GM21619 (cell line): Measurements from ENCODE around the gene LAMTOR1.

ENCODE experiments used
- ATAC-seq: cut with Tn5 transposase; IDR thresholded peaks from one replicate; pipeline ENCODE4 v1.9.1; 2021; ENCODE audit not compliant: unreplicated experiment

LAMTOR1 gene

DNA sequence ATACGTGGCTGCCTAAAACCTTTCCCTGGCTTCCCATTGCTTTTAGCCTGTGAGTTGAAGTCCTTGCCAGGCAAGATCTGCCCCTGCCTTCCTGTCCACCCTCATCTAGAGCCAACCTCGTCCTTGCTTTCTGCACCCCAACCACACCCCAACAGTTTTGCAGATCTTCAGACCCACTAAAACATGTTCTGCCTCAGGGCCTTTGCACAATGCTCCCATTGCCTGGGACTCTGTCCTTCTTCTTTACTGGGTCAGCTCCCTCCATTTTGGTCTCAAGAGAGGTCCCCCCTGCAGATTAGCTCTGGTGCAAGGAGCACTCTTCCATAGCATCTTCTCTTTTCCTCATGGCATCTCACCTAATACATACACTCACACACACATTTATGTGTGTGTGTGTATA lies 17.8 kb upstream of the LAMTOR1 start:
- ATAC-seq: no peak

DNA sequence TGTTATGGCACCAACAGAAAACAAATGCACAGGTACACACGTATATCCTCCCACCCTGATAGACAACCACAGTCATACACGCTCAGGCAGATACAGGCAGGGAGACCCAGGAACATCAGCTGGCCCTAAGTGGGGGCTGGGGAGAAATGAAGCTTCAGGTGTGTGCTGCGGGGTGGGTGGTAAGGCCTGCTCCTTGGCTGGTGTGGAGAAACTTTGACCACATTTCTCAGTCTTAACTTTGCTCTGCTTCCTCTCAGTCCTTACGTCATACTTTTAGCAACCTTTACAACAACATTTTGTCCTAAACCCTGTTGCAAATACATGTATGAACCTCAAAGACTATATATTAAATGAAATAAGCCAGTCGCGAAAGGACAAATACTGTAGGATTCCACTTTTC lies 16.1 kb upstream of the LAMTOR1 start:
- ATAC-seq: no peak

DNA sequence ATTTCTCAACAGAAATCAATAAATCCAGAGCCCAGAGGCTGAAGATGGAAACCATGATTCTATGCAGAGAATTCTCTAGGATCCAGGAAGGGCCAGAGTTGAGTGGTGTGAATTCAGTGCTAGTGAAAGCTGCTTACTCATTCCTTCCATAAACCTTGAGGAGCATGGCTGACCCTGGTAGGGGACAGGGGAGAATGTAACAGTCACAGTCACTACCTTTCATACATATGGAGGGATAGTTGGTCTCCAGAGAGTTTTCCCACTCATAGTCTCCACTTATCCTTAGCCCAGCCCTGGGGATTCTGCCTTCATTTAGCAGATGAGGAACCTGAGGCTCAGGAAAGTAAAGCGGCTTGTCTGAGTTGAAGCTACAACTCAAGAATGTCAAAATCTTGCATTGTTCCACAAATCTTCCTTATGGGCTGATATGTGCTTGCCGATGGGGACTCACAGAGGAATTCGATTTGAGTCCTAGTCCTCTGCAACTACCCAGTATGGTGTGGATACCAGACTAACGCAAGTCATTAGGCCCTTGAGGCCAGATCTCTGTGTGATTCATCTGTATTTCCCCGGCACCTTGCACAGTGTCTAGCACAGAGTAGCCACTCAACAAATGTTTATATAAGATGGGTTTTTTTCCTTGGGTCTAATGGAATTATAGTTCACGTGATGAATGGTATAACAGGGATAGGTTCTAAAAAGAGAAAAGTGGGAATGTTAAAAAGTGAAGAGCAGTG lies 13.1 kb upstream of the LAMTOR1 start:
- ATAC-seq: no peak

DNA sequence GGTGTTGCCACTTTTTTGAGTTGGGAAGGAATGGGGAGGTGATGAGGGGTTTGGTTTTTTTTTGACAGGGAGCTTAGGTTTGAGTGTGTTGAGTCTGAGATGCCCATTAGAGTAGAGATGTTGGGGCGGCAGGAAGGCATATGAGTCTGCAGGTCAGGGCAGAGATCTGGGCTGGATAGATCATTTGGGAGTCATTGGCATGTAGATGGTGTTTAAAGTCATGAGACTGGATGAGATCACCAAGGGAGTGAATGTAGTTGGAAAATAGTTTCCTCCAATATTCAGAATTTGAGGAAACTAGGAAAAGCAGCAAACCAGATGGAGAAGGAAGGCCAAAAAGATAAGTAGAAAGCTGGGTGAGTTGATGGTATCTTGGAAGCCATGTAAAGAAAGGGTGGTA lies 11.5 kb upstream of the LAMTOR1 start:
- no peak for ATAC-seq

DNA sequence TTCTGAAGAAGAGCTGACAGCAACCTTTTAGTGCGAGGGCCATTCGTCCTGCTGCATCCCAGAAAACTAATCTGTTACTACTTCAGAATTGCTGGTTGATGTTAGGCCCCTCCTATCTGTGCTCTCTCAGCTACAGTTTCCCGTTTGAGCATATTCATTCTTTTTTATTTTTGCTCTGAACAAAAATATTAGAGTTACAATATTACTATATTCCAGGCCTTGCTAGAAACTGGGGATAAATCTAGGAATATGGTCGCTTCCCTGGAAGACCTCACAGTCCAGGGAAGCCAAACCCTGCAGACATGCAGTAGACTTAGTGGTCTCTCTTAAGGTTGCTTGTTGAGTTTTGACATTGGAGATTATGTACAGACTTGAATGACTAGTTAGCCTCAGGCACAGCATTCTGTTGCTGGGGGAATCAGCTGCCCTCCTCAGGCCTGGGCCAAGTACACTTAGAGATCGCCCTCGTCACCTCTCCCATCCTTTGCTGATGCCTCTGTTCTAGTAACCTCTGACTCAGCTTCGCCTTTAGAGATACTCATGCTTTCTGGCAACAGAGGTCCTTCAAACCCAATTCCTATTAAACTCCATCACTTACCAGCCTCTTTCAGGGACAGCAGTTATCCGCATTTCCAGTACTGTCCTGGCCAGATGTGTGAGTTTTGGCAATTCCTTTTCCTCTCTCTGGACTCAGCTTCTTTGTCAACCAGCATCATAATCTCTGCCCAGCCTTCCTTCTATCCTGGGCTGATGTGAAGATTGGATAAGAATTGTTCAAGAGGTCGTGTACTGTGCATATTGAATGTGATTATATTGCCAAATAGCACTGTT lies 10.1 kb upstream of the LAMTOR1 start:
- no peak for ATAC-seq

DNA sequence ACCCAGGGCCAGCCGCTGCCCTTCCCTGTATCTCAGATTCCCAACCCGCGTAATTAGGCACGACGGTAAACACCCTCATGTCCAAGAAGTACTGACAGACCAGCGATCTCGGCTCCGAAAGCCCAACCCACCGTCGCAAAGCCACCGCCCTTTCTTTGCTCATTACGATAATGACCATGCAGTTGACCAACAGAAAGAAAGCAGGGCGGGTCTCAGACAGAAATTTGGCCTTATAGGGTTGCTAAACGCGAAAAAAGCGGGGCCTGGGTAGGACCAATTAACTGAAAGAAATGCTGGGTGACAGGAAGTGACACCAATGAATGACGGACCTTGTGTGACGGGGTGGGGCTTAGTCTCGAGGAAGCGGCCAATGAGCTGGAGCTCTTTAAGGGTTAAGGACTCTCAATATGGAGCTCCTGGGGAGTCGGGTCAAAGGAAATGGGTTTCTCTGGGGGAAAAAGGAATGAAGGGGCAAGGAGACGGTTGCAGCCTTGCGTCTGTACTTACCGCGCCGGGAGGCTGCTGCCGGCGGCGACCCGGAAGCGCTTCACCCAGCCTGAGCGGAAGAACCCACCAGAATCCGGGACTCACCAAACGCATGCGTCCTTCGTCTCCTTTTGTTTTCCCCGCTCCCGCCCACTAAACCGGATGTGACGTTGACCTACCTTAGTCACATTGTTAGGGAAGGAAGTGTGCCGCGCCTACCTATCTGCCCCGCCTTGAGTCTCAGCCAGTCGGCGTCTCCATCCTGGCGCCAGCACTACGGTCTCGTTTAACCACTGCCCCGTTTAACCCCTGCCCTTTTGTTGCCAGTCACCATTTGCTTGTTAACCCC lies 9.3 kb upstream of the LAMTOR1 start, which contains the start of gene ANAPC15:
TSS of gene ANAPC15 (minus strand) at position 553 of the 835 bp plus-strand sequence. CDS start 1,419 bp downstream, outside the sequence.
- peak; percentile 85 for ATAC-seq

DNA sequence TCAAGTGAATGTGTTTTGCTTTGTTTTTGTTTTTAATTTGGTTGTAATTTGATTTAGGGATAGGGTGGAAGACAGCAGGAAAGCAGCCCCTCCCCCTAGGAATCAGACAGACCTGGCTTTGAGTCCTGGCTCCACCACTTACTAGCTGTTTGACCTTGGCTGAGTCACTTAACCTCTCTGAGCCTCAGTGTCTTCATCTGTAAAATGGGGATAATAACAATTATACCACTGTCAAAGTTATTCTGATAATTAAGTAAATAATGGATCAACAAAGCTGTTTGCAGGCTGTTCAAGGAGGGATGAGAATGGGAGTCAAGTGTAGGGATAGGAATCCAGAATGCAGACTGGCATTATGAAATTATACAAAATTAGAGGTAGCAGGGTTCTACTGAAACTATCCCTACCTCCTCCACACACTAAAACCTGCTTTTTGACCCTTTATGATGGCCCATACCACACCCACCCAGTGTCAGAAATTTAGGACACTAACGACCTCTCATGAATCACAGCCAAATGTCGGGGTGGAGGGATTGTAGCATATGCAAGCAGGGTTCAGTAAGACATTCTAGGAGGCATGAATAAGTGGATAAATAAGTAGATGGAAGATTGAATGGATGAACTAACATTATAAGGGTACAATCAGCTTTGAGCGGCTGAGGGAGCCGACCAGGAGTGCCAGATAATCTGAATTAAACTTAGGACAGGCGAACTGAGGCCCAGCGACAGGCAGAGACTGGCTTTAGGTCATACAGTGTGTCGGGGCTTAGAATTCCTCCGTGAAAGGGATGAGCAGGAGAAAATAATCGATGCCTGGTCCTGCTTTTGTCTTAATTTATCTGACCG lies 8.4 kb upstream of the LAMTOR1 start:
- ATAC-seq: peak; percentile 0

DNA sequence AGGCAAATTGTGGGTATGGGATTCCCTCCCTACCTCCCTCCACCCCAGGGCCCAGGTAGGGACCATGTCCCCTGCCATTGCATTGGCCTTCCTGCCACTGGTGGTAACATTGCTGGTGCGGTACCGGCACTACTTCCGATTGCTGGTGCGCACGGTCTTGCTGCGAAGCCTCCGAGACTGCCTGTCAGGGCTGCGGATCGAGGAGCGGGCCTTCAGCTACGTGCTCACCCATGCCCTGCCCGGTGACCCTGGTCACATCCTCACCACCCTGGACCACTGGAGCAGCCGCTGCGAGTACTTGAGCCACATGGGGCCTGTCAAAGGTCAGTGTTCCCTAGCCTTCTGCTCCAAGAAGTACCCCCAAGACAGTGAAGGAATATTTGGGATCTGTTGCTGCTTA lies 2.8 kb upstream of the LAMTOR1 start, which contains the start of gene TOMT:
TSS of gene TOMT (plus strand) at position 37 of the 400 bp plus-strand sequence. CDS start at position 65, 28 bp downstream.
- no peak for ATAC-seq

DNA sequence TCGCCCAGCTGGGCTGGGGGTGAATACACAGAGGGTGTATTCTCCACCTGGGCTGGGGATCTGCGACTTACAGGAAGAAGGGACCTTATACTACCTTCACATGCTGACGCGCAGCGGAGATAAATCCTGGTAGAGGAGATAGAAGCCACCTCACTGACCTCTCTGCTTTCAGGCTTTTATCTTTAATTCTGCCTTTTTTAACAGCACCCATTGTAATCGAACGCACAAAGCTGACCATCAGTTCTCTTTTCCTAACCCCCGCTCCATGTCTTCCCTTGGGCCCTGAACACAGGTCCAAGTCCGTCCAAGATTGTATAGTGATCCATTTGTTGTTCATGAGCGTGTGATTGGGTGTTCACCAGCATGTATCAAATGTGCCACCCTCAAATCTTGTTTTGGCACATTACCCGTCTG lies 664 bp upstream of the LAMTOR1 start:
- no peak for ATAC-seq

DNA sequence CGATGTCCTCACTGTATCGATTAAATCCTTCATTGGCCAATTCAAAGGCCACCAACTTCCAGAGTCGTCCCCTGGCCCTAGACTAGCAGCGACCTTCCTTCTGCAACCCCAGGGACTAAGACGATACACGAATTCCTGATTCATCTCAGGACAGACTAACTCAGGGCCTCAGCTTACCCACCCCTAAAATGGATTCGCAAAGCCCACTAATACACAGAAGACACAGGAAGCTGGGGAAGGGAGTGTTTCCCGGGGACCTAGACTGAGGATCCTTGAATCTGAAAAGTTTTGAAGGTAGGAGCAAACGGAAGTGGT lies 509 bp downstream of the LAMTOR1 start:
- ATAC-seq: no peak

DNA sequence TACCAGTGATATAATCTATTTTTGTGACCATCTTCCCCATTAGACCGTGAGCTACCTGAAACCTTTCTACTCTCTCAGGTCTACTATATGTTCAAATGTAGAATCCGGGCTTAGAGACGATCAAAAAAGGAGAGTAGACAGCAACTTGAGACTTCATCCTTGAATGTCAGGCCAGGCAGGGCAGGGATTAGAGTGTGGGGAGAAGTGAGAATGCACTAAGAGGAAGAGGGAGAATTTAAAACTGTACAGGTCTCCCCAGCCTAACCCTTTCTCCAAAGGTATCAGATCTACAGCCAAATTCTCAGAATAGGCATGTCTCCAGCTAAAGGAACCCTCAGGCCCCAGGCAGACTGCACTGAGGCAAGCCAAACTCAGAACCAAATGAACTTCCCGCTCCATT lies 935 bp downstream of the LAMTOR1 start:
- ATAC-seq: no peak

DNA sequence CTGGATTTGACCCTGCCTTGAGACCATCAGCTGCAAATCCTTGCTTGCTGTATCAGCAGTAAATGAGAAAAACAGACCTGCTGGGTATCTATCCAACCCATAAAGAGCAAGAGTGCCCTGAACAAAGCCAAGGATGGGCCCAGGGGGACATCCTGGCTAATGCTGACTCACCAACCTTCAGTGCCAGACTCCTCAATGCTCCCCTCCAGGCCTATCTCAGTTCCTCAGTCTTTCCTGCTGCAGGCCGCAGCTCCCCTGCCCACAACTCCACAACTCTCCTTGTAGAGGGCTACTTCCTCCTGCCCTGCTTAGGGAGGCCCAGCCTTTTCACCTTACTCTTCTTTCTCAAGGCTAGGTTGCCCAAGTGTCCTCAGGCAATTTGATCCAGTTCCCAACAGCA lies 2.6 kb downstream of the LAMTOR1 start:
- ATAC-seq: no peak

DNA sequence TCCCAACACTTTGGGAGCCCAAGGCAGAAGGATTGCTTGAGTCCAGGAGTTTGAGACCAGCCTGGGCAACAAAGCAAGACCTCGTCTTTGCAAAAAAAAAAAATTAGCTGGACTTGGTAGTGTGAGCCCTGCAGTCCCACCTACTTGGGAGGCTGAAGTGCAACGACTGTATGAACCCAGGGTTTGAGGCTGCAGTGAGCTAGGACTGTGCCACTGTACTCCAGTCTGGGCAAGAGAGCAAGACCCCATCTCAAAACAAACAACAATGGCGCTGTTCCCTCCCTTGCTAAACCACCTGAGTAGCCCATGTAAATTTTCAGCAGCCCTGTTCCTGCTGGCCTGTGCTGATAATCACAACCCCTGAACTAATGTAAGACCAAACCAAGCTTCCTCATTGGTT lies 3.1 kb downstream of the LAMTOR1 start:
- no peak for ATAC-seq

DNA sequence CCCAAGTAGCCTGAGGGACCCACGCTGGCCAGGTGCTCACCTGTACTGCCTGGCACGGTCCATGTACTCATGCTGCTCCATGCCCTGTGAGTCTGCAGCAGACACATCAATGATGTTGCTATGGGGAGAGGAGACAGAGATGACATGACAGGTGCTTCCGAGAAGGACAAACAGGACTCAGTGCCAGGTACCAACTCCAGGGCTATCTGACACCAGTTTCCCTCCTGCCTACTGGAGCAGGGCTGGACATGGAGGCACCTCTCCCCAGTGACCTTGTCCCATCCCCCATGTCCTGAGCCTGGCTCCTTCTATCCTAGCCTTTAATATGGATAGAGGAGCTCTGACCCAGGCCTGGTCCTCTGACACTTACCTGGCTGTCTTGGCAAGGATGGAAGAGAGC lies 4.4 kb downstream of the LAMTOR1 start:
- no peak for ATAC-seq

DNA sequence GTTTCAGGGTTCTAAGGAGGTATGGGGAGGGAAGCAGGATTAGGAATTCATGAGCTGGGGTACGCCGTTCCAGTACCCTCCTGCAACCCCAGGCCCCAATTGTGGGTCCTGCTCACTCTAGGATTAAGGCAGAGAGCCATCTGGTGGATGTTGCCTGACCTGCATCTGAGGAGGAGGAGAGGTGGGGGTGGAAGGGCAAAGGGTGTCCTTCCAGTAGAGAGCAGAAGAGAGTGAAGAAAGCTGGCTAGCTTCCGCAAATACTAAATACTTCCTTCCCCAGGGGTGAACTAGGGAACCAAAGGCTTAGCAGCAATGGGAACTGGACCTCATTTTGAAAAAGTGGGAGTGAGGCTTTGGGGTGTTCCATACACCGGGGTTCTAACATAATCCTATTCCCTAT lies 11.8 kb downstream of the LAMTOR1 start:
- ATAC-seq: no peak

DNA sequence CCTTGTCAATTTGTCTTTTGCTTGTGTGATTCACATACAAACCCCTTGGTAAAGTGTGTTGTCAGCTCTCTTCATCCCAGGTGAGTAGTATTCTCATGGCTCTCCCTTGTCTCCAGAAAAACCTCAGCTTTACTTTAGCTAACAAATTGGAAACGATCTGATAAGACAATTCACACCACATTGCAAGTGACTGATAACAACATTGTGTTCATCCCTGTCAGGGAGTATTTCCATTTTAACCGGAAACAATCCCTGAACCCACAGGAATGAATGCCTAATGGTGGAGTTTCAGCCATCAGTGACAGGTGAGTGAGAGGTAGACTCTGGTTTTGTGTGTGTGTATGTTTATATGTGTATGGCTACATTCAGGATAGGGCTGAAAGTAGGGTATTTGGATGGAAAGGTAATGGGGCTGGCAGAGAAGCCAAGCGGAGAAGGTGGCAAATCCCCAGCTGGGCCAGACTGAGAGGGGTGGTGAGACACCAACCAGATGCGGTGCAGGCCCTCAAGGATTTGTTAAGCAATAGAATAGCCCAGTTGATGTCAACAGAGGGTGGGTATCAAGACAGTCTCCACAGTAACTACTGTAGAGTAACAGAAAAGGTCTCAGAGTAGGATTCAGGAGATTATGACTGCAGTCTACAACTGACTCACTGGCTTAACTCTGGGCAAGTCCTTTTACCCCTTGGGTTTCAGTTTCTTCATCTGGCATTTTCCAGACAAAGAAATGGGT lies 14.9 kb downstream of the LAMTOR1 start:
- ATAC-seq: no peak

DNA sequence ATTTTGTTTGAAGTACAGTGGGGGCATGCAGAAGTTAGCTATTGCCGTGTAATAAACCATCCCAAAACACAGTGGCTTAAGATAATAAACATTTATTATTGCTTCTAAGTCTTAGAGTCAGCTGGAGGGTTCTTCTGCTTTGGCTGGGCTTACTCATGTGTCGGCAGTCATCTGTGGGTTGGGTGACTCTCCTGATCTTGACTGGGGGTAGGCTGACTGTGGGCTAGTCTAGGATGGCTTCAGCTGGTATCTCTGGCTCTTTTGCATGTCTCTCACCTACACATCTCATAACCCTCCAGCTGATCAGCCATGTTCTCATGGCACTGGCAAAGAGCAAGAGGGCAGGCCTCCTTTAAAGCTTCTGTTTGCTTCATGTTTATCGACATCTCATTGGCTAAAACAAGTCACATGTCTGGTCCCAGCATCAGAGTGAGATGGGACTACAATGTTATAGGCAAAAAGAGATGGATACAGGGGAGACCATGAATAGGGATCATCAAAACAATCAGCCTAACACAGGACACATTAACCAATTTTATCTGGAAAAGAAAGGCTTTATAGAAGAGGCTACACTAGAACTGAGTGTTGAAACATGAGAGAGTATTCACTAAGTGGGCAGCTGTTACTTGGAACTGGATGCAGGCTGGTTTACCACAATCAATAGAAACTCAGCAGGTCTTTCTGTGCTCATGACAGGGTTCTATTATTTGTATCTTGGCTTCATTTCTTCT lies 17.3 kb downstream of the LAMTOR1 start:
- no peak for ATAC-seq

DNA sequence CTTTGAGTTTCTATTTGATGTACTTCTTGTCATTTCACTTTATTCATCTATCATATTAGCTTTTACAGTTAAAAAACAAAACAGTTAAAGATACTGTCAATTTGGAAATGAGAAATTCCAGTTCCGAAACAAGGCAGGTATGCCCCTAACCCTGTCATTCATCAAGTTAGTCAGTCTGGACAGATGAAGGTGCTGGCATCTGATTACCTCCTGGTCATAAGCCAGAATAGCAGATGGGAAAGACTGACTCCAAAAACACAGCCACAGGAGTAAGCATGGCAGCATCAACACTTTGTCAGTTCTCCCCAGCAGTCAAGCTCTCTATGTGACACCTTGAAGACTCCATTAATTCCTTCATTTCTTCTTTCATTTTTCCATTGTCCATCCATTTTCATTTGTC lies 18.1 kb downstream of the LAMTOR1 start:
- no peak for ATAC-seq

DNA sequence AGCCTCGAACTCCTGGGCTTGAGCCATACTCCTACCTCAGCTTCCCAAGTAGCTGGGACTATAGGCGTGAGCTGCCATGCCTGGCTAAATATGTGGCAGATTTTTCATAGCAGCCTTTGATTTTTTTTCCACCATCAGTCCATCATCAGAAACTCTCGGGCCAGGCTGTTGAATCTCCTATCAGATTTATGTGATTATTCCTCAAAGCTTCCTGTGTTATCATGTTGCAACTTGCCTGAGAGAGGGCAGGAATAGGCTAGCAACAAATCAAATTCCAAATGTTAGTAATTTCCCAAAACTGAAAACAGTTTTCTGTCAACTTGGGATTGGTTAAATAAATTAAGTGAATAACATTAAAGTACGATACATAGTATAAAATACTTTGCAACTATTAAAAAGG lies 19.0 kb downstream of the LAMTOR1 start:
- ATAC-seq: no peak
